Measurements from ENCODE around the gene SPOP. TPM values are rescaled to one million over a fixed set of nuclear protein-coding genes. Genes with fewer than 3 reads are reported as not detected.

The SPOP gene
- total and polyA plus RNA-seq, 2 experiments from 2014 or later: 51.2 to 65.7 TPM

GRCh38 chr17:49631496-49631895, 46.4 kb downstream of the SPOP start:
- H3K27ac ChIP-seq: no peak overlapping the region
- no peaks in the 10 kb centered on the region for H3K9me3 ChIP-seq (ENCODE audit: low read depth)
- 97% methylated on average over 1 of the region's 1 CpG for WGBS (ENCODE audit: low lambda C conversion rate, missing lambda C conversion rate)
- H4K20me1 ChIP-seq (ENCODE audit: insufficient read depth, poor library complexity, severe bottlenecking): peaks cover 27% of the 10 kb centered on the region
- no peaks in the 10 kb centered on the region for H3K27me3 ChIP-seq
- H3K4me2 ChIP-seq: no peak overlapping the region
- TF ChIP-seq EZH2phosphoT487 (IDR thresholded peaks at IDR 0.05; ENCODE audit: low read depth, severe bottlenecking, unreplicated experiment): no peak
- TF ChIP-seq EZH2 (IDR thresholded peaks at IDR 0.05; ENCODE audit: borderline replicate concordance): no peak
- TF ChIP-seq CTCF (IDR thresholded peaks at IDR 0.05; ENCODE audit: poor library complexity): no peak
- no peak overlapping the region for H3K4me3 ChIP-seq
- no peak for DNase-seq (ENCODE audit: low spot score)
- peaks cover 91% of the 10 kb centered on the region for H3K79me2 ChIP-seq
- H3K36me3 ChIP-seq (replicated peaks; ENCODE audit: insufficient read depth, low read depth): no peaks in the 10 kb centered on the region
- no peak overlapping the region for H2AFZ ChIP-seq
- peaks cover 33% of the 10 kb centered on the region for H3K4me1 ChIP-seq (ENCODE audit: insufficient read depth)
- no peaks in the 10 kb centered on the region for H3K9me2 ChIP-seq (replicated peaks; ENCODE audit: insufficient read depth)

DNA sequence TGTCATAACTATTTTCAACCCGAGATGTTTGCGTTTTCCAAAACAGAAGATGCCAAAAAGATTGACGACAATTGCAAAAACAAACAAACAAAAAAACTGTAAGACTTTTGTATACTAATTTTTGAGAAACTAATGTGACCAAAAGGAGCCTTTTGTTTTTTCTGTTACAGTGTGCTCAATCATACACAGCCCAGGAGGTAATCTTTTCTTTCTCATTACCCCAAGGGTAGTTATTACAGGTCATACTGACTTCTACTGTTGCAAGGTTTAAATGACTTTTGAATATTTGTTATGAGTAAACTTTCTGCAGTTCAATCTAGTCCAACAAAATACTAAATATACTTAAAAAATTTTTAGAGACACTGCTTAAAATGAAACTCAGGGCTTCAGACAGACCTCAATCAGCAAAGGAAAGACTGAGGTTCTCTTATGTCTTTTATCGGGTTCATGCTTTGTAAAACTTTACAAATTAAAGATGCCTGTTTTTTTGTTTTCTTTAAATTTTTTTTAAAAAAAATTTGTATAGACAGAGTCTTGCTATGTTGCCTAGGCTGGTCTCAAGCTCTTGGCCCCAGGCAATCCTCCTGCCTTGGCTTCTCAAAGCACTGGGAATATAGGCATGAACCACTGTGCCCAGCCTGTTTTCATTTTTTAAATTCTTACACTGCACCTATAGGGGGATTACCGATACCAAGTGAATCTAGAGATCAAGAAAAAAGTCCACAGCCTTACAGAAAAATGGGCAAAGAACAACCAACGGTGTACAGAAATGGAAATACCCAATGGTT, 47.6 kb downstream of the SPOP start:
- Histone ChIP-seq H3K27me3 (no peaks in the 10 kb centered on the region), H3K9me2 (replicated peaks; ENCODE audit: insufficient read depth) (no peaks in the 10 kb centered on the region), H3K79me2 (peaks cover 91% of the 10 kb centered on the region), H3K4me2 (no peak overlapping the region), H3K27ac (no peak overlapping the region), H3K36me3 (replicated peaks; ENCODE audit: insufficient read depth, low read depth) (no peaks in the 10 kb centered on the region), H4K20me1 (ENCODE audit: insufficient read depth, poor library complexity, severe bottlenecking) (peaks cover 27% of the 10 kb centered on the region), H3K9me3 (ENCODE audit: low read depth) (no peaks in the 10 kb centered on the region), H2AFZ (no peak overlapping the region), H3K4me1 (ENCODE audit: insufficient read depth) (peaks cover 33% of the 10 kb centered on the region), H3K4me3 (no peak overlapping the region)
- DNase-seq (ENCODE audit: low spot score): no peak
- TF ChIP-seq CTCF (IDR thresholded peaks at IDR 0.05; ENCODE audit: poor library complexity): no peak
- TF ChIP-seq EZH2phosphoT487 (IDR thresholded peaks at IDR 0.05; ENCODE audit: low read depth, severe bottlenecking, unreplicated experiment): no peak
- no peak for TF ChIP-seq EZH2 (IDR thresholded peaks at IDR 0.05; ENCODE audit: borderline replicate concordance)
- 92% methylated on average over 6 of the region's 6 CpGs for WGBS (ENCODE audit: low lambda C conversion rate, missing lambda C conversion rate)

- Histone ChIP-seq H3K36me3 (replicated peaks; ENCODE audit: insufficient read depth, low read depth) (no peaks in the 10 kb centered on the region), H3K4me2 (peak overlapping the region; percentile 31), H3K9me2 (replicated peaks; ENCODE audit: insufficient read depth) (no peaks in the 10 kb centered on the region), H3K79me2 (peaks cover 91% of the 10 kb centered on the region), H4K20me1 (ENCODE audit: insufficient read depth, poor library complexity, severe bottlenecking) (peaks cover 24% of the 10 kb centered on the region), H3K4me1 (ENCODE audit: insufficient read depth) (peaks cover 33% of the 10 kb centered on the region), H3K27me3 (no peaks in the 10 kb centered on the region), H3K4me3 (no peak overlapping the region), H3K9me3 (ENCODE audit: low read depth) (no peaks in the 10 kb centered on the region), H3K27ac (no peak overlapping the region), H2AFZ (no peak overlapping the region)
- DNase-seq (ENCODE audit: low spot score): no peak
- TF ChIP-seq EZH2phosphoT487 (IDR thresholded peaks at IDR 0.05; ENCODE audit: low read depth, severe bottlenecking, unreplicated experiment) (no peak), EZH2 (IDR thresholded peaks at IDR 0.05; ENCODE audit: borderline replicate concordance) (no peak), CTCF (IDR thresholded peaks at IDR 0.05; ENCODE audit: poor library complexity) (no peak)
Measured at GRCh38 chr17:49629447-49629846, 48.5 kb downstream of the SPOP start.
